Tibial artery (tissue), 4 donors: Measurements from ENCODE around the gene SAMD4B.
A peak's percentile ranks its signal among the peaks of the same experiment; 100 is the strongest.

Source experiments
- DNase-seq, 2 donors: peaks; one replicate each; pipeline ENCODE4 v3.0.0-alpha.2; 2019
- H3K27ac ChIP-seq, 2 donors: fragments of 200-600 bp; sonication (generic) in 1 of 2; 1 replicate in 1 of 2; 2 replicates in 1 of 2; pipeline ENCODE4 v1.5.1; 2018 to 2019; ENCODE audit warnings: mild to moderate bottlenecking in 1 of 2
- H3K27me3 ChIP-seq, 2 donors: fragments of 200-600 bp; sonication (generic) in 1 of 2; one replicate each; pipeline versions ENCODE4 v1.5.1 to v1.6.0; 2016 to 2019
- H3K36me3 ChIP-seq, 3 donors: fragments of 200-600 bp; sonication (generic) in 2 of 3; one replicate each; pipeline ENCODE4 v1.5.1; 2016 to 2019; ENCODE audit warnings: mild to moderate bottlenecking in 2 of 3
- H3K4me1 ChIP-seq, 4 donors: fragments of 200-600 bp; sonication (generic) in 2 of 4; 1 replicate in 3 of 4; 2 replicates in 1 of 4; pipeline ENCODE4 v1.5.1; 2016 to 2019
- H3K4me3 ChIP-seq, 2 donors: fragments of 200-600 bp; sonication (generic) in 1 of 2; 1 replicate in 1 of 2; 2 replicates in 1 of 2; pipeline ENCODE4 v1.5.1; 2018 to 2019; ENCODE audit warnings: mild to moderate bottlenecking in 2 of 2
- H3K9me3 ChIP-seq, 3 donors: fragments of 200-600 bp; sonication (generic) in 1 of 3; one replicate each; pipeline ENCODE4 v1.5.1; 2016 to 2019
- intact Hi-C: fragments of 100-400 bp; cut with DNase I; formaldehyde crosslinking; loops from one replicate; pipeline ENCODE4 v1.15.0; 2023; ENCODE audit warnings: low total_unique reads
- TF ChIP-seq, protein P1 (sequence below), 2 experiments: fragments of 200-600 bp in 1 of 2; fragments of 450-650 bp in 1 of 2; IDR thresholded peaks; one replicate each; pipeline ENCODE4 v1.5.1; 2017 to 2019; ENCODE audit warnings: antibody characterized with exemption in 2 of 2, mild to moderate bottlenecking in 1 of 2, moderate library complexity in 1 of 2

SAMD4B gene

DNA sequence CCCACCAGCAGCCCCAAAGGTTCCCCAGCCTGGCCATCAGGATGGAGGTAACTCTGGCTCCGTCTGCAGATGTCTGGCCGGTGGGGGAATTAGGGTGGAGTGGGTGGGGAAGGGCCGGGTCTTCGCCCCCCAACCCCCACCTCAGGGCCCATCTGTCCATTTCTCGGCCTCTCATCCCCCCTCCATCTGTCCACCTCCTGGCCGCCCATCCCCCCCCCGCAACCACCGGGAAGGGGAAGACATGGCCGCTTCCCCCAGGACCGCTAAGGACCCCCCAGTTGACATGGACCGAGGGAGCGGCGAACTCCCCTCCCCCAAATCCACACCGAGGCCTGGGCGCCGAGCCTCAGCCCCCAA lies 22.4 kb upstream of the SAMD4B start:
- no peak for DNase-seq
- intact Hi-C loops = loop anchor here (10.0 kb wide), 1 partner anchor 345 kb away; the partner anchor contains the start of gene FBXO17
- TF ChIP-seq, protein P1, sequence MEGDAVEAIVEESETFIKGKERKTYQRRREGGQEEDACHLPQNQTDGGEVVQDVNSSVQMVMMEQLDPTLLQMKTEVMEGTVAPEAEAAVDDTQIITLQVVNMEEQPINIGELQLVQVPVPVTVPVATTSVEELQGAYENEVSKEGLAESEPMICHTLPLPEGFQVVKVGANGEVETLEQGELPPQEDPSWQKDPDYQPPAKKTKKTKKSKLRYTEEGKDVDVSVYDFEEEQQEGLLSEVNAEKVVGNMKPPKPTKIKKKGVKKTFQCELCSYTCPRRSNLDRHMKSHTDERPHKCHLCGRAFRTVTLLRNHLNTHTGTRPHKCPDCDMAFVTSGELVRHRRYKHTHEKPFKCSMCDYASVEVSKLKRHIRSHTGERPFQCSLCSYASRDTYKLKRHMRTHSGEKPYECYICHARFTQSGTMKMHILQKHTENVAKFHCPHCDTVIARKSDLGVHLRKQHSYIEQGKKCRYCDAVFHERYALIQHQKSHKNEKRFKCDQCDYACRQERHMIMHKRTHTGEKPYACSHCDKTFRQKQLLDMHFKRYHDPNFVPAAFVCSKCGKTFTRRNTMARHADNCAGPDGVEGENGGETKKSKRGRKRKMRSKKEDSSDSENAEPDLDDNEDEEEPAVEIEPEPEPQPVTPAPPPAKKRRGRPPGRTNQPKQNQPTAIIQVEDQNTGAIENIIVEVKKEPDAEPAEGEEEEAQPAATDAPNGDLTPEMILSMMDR (IDR thresholded peaks at IDR 0.05) = no peak
- H3K27ac ChIP-seq = no peak overlapping the region
- H3K27me3 ChIP-seq = peaks cover 0 to 37% of the 10 kb centered on the region in 2 donors
- H3K9me3 ChIP-seq = no peaks in the 10 kb centered on the region
- H3K36me3 ChIP-seq = peaks cover 0 to 2% (median 0%) of the 10 kb centered on the region in 3 donors
- peaks cover 0 to 13% (median 5%) of the 10 kb centered on the region in 4 donors for H3K4me1 ChIP-seq
- peak overlapping the region in 1 of 2 donors; percentile 49 for H3K4me3 ChIP-seq

DNA sequence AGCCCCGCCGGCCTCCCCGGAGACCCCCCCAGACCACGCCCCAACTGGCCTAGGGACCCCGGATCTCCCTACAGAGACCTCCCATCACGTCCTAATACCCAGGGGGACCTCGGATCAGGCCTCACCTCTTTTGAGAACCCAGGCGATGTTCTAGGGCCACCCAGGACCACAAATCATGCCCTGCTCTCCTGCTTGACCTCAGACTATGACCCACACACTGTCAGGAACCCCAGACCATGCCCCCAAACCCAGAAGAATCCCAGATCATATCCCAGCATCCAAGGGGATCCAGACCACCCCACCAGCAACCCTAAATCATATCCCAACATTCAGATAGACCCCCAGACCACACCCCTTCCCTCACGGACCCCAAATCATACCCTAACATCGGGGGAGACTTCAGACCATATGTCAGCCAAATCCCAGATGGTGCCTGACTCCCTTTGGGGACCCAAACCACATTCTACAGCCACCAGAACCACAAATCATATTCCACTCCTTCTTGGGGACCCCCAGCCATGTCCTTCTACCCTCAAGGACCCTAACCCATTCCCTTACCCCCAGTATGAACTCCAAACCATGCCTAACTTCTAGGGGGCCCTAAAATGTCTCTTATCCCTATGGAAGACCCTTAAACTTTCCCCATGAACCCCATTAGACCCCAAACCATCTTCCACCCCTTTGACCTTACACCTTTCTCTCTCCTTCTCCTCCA lies 20.9 kb upstream of the SAMD4B start:
- peaks cover 0 to 13% (median 5%) of the 10 kb centered on the region in 4 donors for H3K4me1 ChIP-seq
- H3K4me3 ChIP-seq = peak overlapping the region; percentile 31 to 49
- intact Hi-C loops = loop anchor here (10.0 kb wide), 1 partner anchor 346 kb away; the partner anchor contains the start of gene FBXO17
- H3K27me3 ChIP-seq = peaks cover 0 to 39% of the 10 kb centered on the region in 2 donors
- TF ChIP-seq, protein P1 (IDR thresholded peaks at IDR 0.05) = no peak
- H3K27ac ChIP-seq = no peak overlapping the region
- no peak for DNase-seq
- no peaks in the 10 kb centered on the region for H3K36me3 ChIP-seq
- H3K9me3 ChIP-seq = no peaks in the 10 kb centered on the region

GRCh38 chr19:39321832-39322176 lies 20.4 kb upstream of the SAMD4B start:
- intact Hi-C loops = loop anchor here (10.0 kb wide), 1 partner anchor 347 kb away; the partner anchor contains the start of gene FBXO17
- no peak for DNase-seq
- H3K36me3 ChIP-seq = no peaks in the 10 kb centered on the region
- H3K9me3 ChIP-seq = no peaks in the 10 kb centered on the region
- H3K27me3 ChIP-seq = peaks cover 0 to 39% of the 10 kb centered on the region in 2 donors
- no peak overlapping the region for H3K4me3 ChIP-seq
- TF ChIP-seq, protein P1 (IDR thresholded peaks at IDR 0.05) = no peak
- peaks cover 0 to 13% (median 5%) of the 10 kb centered on the region in 4 donors for H3K4me1 ChIP-seq
- H3K27ac ChIP-seq = no peak overlapping the region

DNA sequence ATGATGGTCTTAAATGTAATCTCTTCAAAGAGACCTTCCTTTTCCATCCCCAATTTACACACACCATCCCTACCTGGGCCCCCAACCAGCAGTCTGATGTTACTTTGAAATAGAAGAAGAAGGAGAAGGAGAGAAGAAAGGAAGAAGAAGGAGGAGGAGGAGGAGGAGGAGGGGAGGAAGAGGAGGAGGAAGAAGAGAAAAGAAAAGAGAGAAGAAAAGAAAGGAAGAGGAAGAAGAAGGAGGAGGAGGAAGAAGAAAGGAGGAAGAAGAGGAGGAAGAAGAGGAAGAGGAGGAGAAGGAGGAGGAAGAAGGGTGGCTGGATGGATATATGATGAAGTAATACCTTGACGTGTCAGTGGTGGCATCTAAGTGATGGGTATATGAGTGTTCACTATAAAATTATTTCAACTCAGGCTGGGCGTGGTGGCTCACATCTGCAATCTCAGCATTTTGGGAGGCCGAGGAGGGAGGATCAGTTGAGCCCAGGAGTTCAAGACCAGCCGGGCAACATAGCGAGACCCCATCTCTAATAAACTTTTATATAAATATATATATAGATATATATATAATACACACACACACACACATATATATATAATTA lies 17.9 kb upstream of the SAMD4B start:
- TF ChIP-seq, protein P1 (IDR thresholded peaks at IDR 0.05) = no peak
- H3K27me3 ChIP-seq = peaks cover 0 to 39% of the 10 kb centered on the region in 2 donors
- H3K36me3 ChIP-seq = no peaks in the 10 kb centered on the region
- peak in 1 of 2 donors; percentile 1 for DNase-seq
- H3K9me3 ChIP-seq = no peaks in the 10 kb centered on the region
- no peak overlapping the region for H3K4me3 ChIP-seq
- intact Hi-C loops = loop anchor here (10.0 kb wide), 1 partner anchor 350 kb away; the partner anchor contains the start of gene FBXO17
- H3K4me1 ChIP-seq = peaks cover 0 to 13% (median 5%) of the 10 kb centered on the region in 4 donors
- no peak overlapping the region for H3K27ac ChIP-seq

- peaks cover 0 to 33% of the 10 kb centered on the region in 2 donors for H3K27me3 ChIP-seq
- peak in 1 of 2 donors; percentile 9 for DNase-seq
- no peak overlapping the region for H3K4me3 ChIP-seq
- no peaks in the 10 kb centered on the region for H3K36me3 ChIP-seq
- peaks cover 0 to under 1% (median 0%) of the 10 kb centered on the region in 4 donors for H3K4me1 ChIP-seq
- TF ChIP-seq, protein P1 (IDR thresholded peaks at IDR 0.05) = no peak
- intact Hi-C loops = loop anchor here (2.0 to 10.0 kb wide), 2 partner anchors 205 to 351 kb away; partner anchors contain the start of gene FBXO17
- no peak overlapping the region for H3K27ac ChIP-seq
- no peaks in the 10 kb centered on the region for H3K9me3 ChIP-seq
These were observed 16.2 kb upstream of the SAMD4B start for GRCh38 chr19:39325778-39326665.
